NCI-H1105 (cell line): ENCODE data around the gene ZNF691.
"Not testable (repeated sequence)": the region's sequence is repeated elsewhere in the genome, so short reads cannot be mapped to it uniquely, and the experiment has no call there.

Experiments
- DNase-seq: peaks from one replicate; lab custom pipeline; 2025; lab: John Stamatoyannopoulos, UW

Gene ZNF691

DNA sequence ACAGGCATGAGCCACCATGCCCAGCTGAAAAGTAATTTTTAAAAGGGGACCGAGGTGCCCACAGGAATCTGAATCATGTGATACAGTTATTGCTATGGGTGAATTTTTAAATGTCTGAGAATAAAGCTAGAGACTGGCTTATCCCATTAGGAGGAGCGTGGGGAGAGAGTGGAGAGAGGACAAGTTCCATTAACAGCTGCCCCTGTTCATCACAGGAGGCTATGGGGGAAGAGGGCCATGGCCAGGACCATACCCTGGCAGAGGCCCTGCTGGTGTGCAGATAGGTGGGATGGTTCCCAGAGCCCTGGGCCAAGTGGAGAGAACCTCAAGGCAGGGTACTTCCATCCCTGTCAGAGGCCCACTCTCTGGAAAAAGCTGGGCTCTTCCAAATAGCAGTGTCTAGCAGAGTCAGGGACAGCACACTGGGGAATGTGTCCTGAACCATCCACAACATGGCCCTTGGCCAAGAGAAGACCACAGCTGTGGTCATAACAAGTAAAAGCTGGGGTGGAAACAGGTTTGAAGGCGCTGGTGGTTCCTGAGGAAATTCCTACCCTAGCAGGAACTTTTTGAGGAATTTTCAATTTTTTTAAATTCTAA, 13.7 kb upstream of the ZNF691 start:
- no peak for DNase-seq

DNA sequence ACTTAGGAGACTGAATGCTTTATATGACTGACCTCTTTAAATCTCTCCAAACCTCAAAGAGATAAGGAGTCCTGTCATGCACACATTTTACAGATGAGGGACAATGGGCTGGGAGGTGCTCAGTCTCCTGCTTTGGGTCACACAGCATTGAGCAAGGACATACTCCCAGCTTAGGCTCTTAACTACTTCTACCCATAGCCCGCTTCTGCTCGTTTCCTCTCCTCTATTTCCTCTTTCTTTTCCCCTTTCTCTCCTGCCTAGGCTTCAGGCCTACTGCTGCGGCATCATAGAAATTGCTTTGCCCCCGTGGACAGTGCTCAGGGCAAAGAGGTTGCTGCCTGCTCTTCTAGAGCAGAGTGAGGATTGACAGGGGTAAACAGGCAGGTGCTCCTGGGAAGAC, 12.4 kb upstream of the ZNF691 start:
- no peak for DNase-seq

DNA sequence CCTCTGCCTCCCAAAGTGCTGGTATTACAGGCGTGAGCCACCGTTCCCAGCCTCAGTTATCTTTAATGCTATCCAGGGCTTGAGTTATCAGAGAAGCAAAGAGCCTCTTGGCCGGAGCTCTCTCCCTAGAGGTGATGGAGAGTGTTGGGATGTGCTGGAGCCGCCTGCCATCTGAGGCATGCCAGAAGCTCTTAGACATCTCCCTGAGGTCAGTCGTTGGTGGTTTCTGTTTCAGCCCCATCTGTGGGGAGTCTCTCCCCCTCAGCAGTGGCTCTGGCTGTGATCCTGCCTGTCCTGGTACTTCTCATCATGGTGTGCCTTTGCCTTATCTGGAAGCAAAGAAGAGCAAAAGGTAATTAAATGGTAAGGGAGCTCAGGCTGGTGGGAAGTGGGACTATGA, 11.6 kb upstream of the ZNF691 start:
- DNase-seq = no peak

DNA sequence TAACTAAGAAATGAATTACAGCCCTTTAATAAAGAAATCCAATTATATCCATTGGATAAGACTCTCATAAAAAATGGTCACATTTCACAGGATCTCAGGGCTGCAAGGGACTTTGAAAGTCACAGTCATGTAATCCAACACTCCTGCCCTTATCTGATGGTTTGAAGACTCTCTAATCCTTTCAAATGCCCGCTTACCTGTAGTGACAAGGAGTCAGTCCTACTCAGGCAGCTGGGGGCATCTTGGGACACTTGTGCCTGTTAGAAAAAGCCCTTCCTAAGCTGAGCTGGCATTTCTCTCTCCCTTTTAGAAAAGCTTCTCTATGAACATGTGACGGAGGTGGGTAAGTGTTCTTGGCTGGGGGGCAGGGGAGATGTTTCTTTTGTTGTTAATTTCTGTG, 11.0 kb upstream of the ZNF691 start:
- no peak for DNase-seq

DNA sequence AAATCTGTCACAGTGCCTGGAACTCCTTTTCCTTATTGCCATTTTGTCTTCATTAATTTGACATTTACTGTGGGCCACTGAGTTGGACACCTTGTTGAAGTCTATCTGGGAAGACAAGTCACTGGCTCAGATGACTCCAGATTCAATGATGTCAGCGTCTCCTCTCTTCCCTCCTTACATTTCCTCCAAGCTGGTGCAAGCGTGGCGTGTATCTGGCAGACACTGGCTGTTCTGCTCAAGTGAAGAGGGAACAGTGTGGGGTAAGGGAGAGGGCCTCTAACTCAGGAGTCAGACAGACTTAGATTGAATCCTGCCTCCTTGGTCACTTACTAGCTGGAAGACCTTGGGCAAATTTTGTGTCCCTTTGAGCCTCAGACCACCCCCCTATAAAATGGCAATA, 8.7 kb upstream of the ZNF691 start:
- DNase-seq = no peak

DNA sequence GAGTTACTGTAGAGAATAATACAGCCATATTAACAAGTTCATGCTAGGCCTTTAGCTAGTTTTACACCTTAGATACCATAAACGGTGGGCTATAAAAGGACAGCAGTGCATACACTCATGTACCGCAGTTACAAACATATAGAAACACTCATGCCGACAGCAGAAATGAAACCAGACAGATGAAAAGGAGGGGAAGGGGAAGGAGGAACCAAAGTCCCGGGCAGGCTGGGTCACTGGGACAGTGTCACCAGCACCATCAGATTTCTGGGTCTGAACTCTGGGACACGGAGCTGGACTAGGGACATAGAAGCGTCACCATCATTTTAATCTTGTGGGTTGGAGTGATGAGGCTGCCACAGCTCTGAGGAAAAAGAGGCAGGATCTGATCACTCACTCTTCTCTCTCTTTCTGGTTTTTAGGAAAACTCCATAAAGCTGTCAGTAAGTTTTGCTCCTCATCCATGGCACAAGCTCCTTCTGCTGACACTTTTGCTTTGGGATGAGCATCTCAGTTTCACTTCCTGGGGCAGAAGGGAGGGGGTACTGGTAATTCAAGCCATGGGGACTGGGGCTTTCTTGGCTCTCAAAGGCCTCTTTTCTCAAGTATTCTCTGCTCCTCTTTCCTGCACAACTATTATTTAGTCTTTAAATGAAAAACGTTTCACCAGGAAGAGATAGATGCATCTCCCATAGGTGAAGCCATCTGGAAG, 7.8 kb upstream of the ZNF691 start:
- no peak for DNase-seq

DNA sequence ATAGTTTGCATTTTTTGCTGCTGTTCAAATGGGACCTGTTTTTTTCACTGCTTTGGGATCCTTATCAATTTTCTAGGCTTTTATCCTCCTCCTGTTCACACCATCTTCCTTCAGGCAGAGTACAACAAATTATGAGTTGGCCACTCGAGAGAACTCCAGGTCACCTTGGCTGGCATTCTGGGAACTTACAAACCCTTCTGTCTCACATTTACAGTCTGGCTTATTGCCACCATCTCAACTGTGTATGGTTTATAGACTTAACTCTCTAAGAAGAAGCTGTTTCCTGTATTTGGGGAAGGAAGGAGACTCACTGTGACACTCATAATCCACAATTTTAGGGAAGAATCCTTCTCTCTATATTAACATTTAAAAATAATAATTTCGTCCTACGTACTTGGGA, 5.4 kb upstream of the ZNF691 start:
- DNase-seq = no peak

DNA sequence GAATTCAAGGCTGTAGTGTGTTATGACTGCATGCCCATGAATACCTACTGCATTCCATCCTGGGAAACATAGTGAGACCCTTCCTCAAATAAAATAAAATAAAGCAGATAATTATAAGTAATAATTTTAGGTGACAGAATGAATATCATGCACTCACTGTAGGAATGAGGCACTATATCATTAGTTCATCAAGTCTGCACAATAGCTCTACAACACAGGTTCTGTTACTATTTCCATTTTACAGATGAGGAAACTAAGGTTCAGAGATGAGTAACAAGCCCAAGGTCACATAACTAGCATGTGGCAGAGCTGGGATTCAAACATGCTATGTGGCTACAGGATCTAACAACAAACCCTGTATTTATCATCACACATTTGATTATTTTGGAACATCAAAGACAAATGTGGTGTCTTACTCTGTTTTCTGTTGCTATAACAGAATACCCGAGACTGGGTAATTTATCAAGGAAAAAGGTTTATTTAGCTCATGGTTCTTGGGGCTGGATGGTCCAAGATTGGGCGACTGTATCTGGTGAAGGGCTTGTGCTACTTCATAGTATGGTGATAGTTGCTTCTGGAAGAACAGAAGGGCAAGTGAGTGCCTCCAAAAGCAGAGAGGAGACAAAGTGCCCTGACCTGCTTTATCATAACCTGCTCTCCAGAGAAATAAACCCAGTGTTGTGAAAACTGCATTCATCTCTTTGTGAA, 4.8 kb upstream of the ZNF691 start:
- DNase-seq = no peak

DNA sequence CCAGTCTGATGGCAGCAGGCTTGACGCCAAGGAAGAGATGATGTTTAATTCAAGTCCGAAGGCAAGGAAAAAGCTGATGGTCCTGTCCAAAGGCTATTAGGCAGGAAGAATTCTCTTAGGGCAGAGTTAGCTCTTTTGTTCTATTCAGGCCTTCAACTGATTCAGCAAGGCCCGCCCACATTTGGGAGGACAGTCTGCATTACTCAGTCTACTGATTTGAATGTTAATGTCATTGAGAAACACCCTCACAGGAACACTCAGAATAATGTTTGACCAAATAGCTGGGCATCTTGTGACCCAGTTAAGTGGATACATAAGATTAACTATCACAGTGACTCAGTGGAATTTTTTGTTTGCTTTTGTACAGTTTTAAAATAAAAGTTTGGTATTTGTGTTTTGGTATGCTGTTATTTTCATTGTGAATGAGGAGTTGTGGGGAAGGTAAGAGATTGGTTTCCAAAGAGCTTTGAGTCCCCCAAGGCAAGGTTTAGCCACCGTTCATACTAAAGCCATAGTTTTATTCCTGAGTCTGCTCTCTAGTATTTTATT, 1.7 kb upstream of the ZNF691 start:
- DNase-seq = no peak

DNA sequence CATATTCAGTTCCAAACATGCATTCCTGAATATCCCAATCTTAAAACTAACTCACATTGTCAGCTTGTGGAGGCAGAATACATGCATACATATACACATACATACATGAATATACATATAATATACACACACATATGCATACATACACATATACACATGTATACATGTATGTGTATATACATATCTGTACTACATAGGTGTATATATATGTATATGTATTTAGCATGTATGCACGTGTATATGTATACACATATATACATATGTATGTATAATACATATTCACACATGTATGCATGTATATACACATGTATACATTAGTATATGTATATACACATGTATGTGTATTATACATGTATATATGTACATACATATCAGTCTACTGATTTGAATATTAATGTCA, 1.2 kb upstream of the ZNF691 start:
- no peak for DNase-seq

DNA sequence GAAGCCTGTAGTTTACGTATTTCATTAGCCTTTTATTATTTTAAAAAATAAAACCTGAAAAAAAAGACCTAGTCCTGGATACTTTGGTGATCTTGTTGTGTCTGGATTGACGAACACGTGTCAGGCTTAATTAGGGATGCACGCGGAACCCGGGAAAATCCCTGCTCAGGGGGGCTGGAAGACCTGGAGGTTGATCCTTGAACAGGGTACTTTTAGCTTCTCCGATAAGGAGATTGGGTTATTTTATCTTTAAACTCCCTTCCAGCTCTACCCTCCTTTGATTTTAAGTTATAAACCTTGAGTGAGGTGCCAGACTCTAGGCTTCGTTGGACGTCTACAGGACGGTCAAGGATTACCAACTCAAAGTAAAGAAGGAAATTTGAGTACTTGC, 552 bp upstream of the ZNF691 start:
- DNase-seq = no peak

DNA sequence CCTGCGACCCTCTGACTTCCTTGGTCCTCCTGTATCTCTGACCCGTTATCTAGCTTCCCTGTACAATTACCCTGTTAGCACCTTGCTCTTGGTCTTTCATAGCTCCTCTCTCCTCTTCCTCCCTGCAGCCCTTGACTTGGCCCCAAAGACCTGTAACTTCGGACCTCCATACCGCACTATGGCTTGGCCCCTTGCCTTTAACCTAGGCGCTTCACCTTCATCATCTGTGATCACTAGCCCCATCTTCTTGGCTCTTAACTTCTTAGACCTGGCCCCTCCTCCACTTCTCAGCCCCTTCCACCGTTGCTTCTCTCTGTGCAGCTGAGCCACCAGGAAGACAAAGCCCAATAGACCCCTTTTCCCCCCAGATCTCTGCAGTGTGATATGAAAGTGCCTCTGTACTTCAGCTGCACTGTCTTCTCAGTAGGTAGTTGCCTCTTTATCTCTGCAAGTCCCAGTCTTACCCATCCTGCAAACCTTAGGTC, 740 bp downstream of the ZNF691 start:
- DNase-seq = no peak

DNA sequence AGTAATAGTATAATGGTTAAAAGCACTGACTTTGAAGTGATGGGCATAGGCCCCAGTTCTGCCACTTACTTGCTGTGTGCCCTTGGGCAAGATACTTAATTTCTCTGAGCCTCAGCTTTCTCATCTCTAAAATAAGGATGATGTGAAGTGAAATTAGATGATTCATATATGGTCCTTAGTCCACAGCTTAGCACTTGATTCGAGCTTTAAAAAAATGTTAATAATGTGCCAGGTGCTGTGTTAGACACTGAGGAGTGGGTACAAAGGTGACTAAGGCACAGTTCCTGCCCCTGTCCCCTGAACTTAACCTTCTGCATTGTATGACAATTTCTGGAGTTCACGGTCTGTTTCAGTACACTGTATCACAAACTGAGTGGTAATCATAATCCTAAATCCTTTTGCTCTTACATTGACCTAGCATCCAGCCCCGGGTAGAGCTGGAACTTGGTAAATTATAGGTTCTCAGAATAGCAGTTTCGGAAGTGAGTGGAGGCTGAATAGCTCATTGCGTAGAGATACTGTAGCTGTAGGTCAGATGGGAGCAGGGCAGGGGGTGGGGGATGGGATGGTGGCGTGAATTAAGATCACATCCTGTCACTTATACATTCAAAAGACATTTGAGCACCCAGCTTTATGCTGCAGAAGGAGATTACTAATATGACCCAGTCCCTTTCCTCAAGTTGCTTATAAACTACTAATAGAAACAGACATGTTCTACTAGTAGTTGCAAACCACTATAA, 1.5 kb downstream of the ZNF691 start:
- no peak for DNase-seq

DNA sequence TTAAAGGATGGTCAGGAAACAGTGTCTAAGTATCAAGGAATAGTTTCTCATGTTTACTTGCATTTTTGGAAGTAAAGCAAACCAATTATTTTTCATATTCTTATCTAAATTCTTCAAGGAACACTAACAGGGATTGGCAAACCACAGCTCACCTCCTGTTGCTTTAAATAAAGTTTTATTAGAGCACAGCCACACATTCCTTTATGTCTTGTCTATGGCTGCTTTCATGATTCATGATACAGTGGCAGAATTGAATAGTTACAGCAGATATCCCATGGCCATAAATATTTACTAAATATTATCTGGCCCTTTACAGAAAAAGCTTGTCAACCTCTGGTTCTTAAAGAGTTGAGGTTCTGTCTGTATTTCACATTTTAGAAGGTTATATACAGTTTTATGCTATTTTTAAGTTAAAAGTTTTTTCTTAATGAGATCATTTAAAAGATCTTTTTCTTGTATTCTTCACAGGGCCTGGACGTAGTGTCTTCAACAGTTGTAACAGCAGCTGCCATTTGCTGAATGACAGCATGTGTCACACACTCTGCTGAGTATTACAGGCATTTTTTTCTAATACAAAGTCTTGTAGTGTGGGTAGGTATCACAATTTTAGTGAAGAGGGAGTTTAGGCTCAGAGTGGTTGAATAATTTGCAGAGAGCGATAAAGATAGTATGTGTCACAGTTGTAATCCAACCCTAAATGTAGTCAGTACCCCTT, 2.6 kb downstream of the ZNF691 start:
- DNase-seq = no peak

DNA sequence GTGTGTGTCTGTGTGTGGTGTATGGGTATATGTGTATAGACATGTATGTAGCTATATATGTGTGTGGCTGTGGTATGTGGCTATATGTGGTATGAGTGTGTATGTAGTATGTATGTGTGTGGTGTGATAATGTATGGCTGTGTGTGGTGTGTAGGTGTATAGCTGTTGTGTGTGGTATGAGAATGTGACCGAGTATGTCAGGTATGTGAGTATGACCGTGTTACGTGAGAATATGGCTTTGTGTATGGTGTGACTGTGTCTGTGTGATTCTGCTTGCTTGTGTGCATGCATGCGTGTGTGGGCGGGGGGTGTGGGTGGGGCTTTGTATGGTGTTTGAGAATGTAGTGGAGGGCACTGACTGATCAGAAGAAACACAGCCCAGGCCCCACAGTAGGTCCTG, 3.5 kb downstream of the ZNF691 start:
- DNase-seq = no peak

DNA sequence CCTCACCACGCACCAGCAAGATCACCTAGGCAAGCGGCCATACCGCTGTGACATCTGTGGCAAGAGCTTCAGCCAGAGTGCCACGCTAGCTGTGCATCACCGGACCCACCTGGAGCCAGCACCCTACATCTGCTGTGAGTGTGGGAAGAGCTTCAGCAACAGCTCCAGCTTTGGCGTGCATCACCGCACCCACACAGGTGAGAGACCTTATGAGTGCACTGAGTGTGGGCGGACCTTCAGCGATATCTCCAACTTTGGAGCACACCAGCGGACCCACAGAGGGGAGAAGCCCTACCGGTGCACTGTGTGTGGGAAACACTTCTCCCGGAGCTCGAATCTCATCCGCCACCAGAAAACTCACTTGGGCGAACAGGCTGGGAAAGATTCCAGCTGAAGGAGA, 5.0 kb downstream of the ZNF691 start:
- DNase-seq = no peak

DNA sequence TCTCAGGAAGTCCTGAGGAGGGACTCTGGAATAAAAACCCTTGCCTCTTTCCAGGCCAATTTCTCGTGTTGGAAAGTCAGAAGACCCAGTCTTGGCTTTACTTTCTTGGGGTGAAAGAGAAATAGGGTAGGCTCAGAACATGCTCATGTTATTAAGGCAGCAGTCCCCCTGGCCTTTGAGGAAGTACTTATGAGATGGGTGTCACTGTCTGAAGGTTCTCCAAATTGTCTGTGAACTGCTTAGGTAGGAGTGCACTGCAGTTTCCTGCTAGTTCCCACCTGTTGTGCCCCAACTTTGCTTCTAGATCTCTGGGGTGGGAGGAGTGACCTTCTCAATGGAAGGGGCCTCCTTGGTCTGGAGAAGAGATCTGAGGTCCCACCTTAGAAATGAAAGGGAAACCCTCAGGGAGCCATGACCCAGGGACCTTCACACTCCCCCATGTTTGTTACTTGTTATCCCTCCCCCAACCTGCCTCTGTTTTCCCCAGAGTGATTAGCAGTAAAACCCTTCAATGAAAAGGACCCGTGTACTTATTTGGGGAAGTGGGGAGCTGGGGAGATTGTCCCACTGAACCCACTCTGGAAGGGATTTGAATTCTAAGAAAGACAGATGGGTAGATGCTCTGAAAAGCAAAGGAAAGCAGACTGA, 5.7 kb downstream of the ZNF691 start:
- no peak for DNase-seq

DNA sequence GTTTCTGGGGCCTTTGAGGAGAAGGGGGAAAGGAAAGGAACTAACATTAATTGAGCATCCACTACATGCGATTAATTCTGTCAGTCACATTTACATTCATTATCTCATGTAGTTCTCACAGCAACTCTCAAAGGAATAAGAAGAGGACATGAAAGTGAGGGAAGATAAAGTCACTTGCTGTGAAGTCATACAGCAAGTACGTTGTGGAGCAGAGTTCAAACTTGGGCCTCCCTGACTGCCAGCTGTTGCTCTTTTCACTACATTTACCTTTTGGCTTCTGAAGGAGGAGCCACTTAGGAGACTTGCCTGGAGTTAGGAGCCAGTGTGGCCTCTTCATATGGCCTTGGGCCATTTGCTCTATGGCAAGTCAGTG, 6.2 kb downstream of the ZNF691 start:
- DNase-seq = no peak

DNA sequence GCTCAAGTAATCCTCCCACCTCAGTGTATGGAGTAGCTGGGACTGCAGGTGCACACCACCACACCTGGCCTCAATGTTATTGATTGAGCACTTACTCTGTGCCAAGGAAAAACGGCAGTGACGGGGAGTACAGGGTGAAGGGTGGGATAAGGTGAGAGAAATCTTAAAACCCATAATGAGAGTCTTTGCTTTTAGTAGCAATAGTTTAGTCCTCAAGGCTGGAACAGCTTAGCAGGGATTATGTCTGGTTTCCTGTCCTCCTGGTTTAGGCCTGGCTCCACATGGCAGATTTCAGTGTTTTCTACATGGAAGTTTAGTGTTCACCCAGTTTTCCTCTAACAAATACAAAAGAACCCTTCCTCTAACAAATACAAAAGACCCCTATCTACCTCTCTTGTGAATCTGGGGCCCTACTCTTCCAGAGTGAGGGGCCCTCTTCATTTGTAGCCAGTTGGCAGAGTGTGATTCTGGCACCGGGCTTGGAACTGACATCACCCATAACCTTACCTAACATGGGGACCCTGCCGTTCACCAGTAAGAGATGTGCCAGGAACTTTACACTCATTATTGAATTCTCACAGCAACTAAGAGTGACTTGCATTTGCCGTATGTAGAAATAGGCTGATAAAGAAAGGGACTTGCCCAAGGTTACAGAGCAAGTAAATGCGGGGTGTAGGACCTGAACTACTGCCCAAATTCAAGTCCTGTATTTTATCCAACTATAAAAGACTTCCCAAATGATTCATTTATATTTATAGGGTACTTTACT, 6.9 kb downstream of the ZNF691 start:
- DNase-seq = no peak

DNA sequence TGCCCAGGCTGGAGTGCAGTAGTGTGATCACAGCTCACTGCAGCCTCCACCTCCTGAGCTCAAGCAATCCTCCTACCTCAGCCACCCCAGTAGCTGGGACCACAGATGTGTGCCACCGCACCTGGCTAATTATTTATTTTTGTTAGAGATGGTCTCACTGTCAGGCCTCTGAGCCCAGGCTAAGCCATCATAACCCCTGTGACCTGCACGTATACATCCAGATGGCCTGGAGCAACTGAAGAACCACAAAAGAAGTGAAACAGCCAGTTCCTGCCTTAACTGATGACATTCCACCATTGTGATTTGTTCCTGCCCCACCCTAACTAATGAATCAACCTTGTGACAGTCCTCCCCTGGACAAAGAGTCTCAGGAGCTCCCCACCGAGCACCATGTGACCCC, 10.1 kb downstream of the ZNF691 start:
- DNase-seq = not testable (repeated sequence)

DNA sequence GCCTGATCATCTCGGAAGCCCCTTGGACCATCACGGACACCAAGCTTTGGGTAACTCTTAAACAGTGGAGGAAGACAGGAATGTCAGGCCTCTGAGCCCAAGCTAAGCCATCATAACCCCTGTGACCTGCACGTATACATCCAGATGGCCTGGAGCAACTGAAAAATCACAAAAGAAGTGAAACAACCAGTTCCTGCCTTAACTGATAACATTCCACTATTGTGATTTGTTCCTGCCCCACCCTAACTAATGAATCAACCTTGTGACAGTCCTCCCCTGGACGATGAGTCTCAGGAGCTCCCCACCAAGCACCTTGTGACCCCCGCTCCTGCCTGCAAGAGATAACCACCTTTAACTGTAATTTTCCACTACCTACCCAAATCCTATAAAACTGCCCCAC, 13.0 kb downstream of the ZNF691 start:
- DNase-seq = not testable (repeated sequence)
